WTC11 (cell line): ENCODE data around the gene RHOBTB3. TPM values are rescaled to one million over a fixed set of nuclear protein-coding genes. Genes with fewer than 3 reads are reported as not detected.

Source experiments
- ATAC-seq: fragments of 200-7000 bp; cut with Tn5 transposase; 2 replicates; pipeline ENCODE4 v1.10.0; 2021; ENCODE audit warnings: mild to moderate bottlenecking, moderate library complexity
- CTCF ChIA-PET: fragments of 300-600 bp; sonication (Branson Sonifier 250); formaldehyde crosslinking; loops from one replicate; lab custom pipeline; 2021; ENCODE audit warnings: antibody characterized with exemption; lab: Charles Lee
- POLR2A ChIA-PET: fragments of 350-600 bp; sonication (Branson Sonifier 250); formaldehyde crosslinking; loops from one replicate; lab custom pipeline; 2021; ENCODE audit warnings: antibody characterized with exemption; lab: Charles Lee
- DNase-seq: peaks from one replicate; pipeline ENCODE4 v3.0.0; 2021; ENCODE audit warnings: low spot score
- H3K27ac Mint-ChIP-seq: 2 replicates; pipeline ENCODE4 v1.8.0; 2021; ENCODE audit warnings: mixed read lengths
- H3K27me3 Mint-ChIP-seq: 2 replicates; pipeline ENCODE4 v1.8.0; 2021; ENCODE audit warnings: low read depth, mild to moderate bottlenecking, moderate library complexity, mixed read lengths
- H3K36me3 Mint-ChIP-seq: 2 replicates; pipeline ENCODE4 v1.8.0; 2021; ENCODE audit warnings: mixed read lengths
- H3K4me1 Mint-ChIP-seq: 2 replicates; pipeline ENCODE4 v1.8.0; 2022; ENCODE audit warnings: mixed read lengths
- H3K4me3 Mint-ChIP-seq: 2 replicates; pipeline ENCODE4 v1.8.0; 2021; ENCODE audit warnings: mild to moderate bottlenecking, moderate library complexity, mixed read lengths
- H3K9me3 Mint-ChIP-seq: 2 replicates; pipeline ENCODE4 v1.8.0; 2021; ENCODE audit warnings: mixed read lengths
- ETV6 ChIP-seq: sonication (generic); formaldehyde crosslinking; IDR thresholded peaks from 2 replicates; pipeline ENCODE4 v1.8.1; 2022; ENCODE audit warnings: mild to moderate bottlenecking, missing genetic modification reagents
- IRF2 ChIP-seq: sonication (generic); formaldehyde crosslinking; IDR thresholded peaks from 2 replicates; pipeline ENCODE4 v1.8.0; 2022; ENCODE audit warnings: low read depth, missing genetic modification reagents, borderline replicate concordance
- MYBL2 ChIP-seq: sonication (generic); formaldehyde crosslinking; IDR thresholded peaks from 2 replicates; pipeline ENCODE4 v1.8.1; 2023; ENCODE audit warnings: mild to moderate bottlenecking, moderate library complexity, missing genetic modification reagents
- NFYB ChIP-seq: sonication (generic); formaldehyde crosslinking; conservative IDR thresholded peaks from 2 replicates; pipeline ENCODE4 v1.8.0; 2022; ENCODE audit warnings: low read depth, missing genetic modification reagents
- SMAD3 ChIP-seq: sonication (generic); formaldehyde crosslinking; IDR thresholded peaks from 2 replicates; pipeline ENCODE4 v1.8.0; 2022; ENCODE audit warnings: missing genetic modification reagents, mild to moderate bottlenecking, borderline replicate concordance
- SMAD4 ChIP-seq: sonication (generic); formaldehyde crosslinking; IDR thresholded peaks from 2 replicates; pipeline ENCODE4 v1.8.0; 2022; ENCODE audit warnings: mild to moderate bottlenecking, missing genetic modification reagents
- TEAD1 ChIP-seq: sonication (generic); formaldehyde crosslinking; IDR thresholded peaks from 2 replicates; pipeline ENCODE4 v1.8.0; 2022; ENCODE audit warnings: mild to moderate bottlenecking, missing genetic modification reagents
- TP53 ChIP-seq: sonication (generic); formaldehyde crosslinking; IDR thresholded peaks from 2 replicates; pipeline ENCODE4 v1.8.1; 2023; ENCODE audit warnings: mild to moderate bottlenecking, missing genetic modification reagents
- ZNF396 ChIP-seq: fragments of 250-450 bp; sonication (Bioruptor Pico); IDR thresholded peaks from 2 replicates; pipeline ENCODE4 v1.8.0; 2021; ENCODE audit warnings: mild to moderate bottlenecking, moderate library complexity, borderline replicate concordance
- total RNA-seq: library from RNA; stranded (reverse); gene quantifications from 3 replicates; pipeline ENCODE4 v1.2.3, GENCODE V29; 2021
- TF ChIP-seq, protein P1 (sequence below): sonication (generic); formaldehyde crosslinking; IDR thresholded peaks from 2 replicates; pipeline ENCODE4 v1.8.0; 2022; ENCODE audit warnings: mild to moderate bottlenecking, missing genetic modification reagents
- TF ChIP-seq, protein P2 (sequence below): sonication (generic); formaldehyde crosslinking; IDR thresholded peaks from 2 replicates; pipeline ENCODE4 v1.8.0; 2023; ENCODE audit warnings: mild to moderate bottlenecking, missing genetic modification reagents
- TF ChIP-seq, protein P3 (sequence below): sonication (generic); formaldehyde crosslinking; IDR thresholded peaks from 2 replicates; pipeline ENCODE4 v1.8.1; 2023; ENCODE audit warnings: mild to moderate bottlenecking, missing genetic modification reagents, borderline replicate concordance
- TF ChIP-seq, protein P4 (sequence below): sonication (generic); formaldehyde crosslinking; IDR thresholded peaks from 2 replicates; pipeline ENCODE4 v1.8.1; 2023; ENCODE audit warnings: mild to moderate bottlenecking, missing genetic modification reagents
- TF ChIP-seq, protein P5 (sequence below): fragments of 250-450 bp; sonication (Bioruptor Pico); IDR thresholded peaks from 2 replicates; pipeline ENCODE4 v1.8.0; 2021; ENCODE audit warnings: mild to moderate bottlenecking
- TF ChIP-seq, protein P6 (sequence below): sonication (generic); formaldehyde crosslinking; IDR thresholded peaks from 2 replicates; pipeline ENCODE4 v1.8.0; 2023; ENCODE audit warnings: missing genetic modification reagents, mild to moderate bottlenecking, borderline replicate concordance
- TF ChIP-seq, protein P7 (sequence below): sonication (generic); formaldehyde crosslinking; IDR thresholded peaks from 2 replicates; pipeline ENCODE4 v1.8.0; 2022; ENCODE audit warnings: mild to moderate bottlenecking, missing genetic modification reagents
- TF ChIP-seq, protein P8 (sequence below): sonication (generic); formaldehyde crosslinking; conservative IDR thresholded peaks from 2 replicates; pipeline ENCODE4 v1.8.1; 2023; ENCODE audit warnings: mild to moderate bottlenecking, low read depth, missing genetic modification reagents, moderate library complexity

Gene RHOBTB3
- total RNA-seq, 1 experiment from 2014 or later, result 13.8 TPM

DNA sequence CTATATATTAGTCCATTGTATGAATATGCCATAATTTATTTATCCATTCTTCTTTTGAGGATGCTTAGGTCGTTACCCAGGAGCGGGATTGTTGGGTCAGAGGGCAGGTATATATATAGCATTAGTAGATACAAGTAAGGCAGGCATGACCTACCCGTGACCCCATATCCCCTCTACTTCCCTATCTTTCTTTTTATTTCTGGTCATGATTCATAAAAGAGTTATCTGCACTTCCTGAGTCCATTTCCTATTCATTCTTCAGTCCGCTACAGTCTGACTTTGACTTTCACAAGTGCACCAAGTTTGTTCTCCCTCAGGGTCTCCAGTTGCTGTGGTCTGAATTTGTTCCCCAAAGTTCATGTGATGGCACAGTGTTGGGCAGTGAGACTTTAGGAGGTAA, 6.9 kb downstream of the RHOBTB3 start:
- no peaks in the 10 kb centered on the region for H3K36me3 Mint-ChIP-seq
- H3K9me3 Mint-ChIP-seq, result no peaks in the 10 kb centered on the region
- ChIA-PET POLR2A (no interaction called here), CTCF (no interaction called here)
- no peaks in the 10 kb centered on the region for H3K4me1 Mint-ChIP-seq
- H3K4me3 Mint-ChIP-seq, result no peak overlapping the region
- ATAC-seq, result no peak
- H3K27me3 Mint-ChIP-seq, result peaks cover 18% of the 10 kb centered on the region
- no peak for DNase-seq
- H3K27ac Mint-ChIP-seq, result no peak overlapping the region
- TF ChIP-seq SMAD4 (CRISPR knock-in tag), result no peak
- TF ChIP-seq, protein P1, sequence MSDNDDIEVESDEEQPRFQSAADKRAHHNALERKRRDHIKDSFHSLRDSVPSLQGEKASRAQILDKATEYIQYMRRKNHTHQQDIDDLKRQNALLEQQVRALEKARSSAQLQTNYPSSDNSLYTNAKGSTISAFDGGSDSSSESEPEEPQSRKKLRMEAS, result no peak
- TF ChIP-seq ZNF396 (CRISPR knock-in tag), result no peak
- TF ChIP-seq TP53 (CRISPR knock-in tag), result no peak
- TF ChIP-seq, protein P2, sequence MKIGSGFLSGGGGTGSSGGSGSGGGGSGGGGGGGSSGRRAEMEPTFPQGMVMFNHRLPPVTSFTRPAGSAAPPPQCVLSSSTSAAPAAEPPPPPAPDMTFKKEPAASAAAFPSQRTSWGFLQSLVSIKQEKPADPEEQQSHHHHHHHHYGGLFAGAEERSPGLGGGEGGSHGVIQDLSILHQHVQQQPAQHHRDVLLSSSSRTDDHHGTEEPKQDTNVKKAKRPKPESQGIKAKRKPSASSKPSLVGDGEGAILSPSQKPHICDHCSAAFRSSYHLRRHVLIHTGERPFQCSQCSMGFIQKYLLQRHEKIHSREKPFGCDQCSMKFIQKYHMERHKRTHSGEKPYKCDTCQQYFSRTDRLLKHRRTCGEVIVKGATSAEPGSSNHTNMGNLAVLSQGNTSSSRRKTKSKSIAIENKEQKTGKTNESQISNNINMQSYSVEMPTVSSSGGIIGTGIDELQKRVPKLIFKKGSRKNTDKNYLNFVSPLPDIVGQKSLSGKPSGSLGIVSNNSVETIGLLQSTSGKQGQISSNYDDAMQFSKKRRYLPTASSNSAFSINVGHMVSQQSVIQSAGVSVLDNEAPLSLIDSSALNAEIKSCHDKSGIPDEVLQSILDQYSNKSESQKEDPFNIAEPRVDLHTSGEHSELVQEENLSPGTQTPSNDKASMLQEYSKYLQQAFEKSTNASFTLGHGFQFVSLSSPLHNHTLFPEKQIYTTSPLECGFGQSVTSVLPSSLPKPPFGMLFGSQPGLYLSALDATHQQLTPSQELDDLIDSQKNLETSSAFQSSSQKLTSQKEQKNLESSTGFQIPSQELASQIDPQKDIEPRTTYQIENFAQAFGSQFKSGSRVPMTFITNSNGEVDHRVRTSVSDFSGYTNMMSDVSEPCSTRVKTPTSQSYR (CRISPR knock-in tag), result no peak
- TF ChIP-seq, protein P3, sequence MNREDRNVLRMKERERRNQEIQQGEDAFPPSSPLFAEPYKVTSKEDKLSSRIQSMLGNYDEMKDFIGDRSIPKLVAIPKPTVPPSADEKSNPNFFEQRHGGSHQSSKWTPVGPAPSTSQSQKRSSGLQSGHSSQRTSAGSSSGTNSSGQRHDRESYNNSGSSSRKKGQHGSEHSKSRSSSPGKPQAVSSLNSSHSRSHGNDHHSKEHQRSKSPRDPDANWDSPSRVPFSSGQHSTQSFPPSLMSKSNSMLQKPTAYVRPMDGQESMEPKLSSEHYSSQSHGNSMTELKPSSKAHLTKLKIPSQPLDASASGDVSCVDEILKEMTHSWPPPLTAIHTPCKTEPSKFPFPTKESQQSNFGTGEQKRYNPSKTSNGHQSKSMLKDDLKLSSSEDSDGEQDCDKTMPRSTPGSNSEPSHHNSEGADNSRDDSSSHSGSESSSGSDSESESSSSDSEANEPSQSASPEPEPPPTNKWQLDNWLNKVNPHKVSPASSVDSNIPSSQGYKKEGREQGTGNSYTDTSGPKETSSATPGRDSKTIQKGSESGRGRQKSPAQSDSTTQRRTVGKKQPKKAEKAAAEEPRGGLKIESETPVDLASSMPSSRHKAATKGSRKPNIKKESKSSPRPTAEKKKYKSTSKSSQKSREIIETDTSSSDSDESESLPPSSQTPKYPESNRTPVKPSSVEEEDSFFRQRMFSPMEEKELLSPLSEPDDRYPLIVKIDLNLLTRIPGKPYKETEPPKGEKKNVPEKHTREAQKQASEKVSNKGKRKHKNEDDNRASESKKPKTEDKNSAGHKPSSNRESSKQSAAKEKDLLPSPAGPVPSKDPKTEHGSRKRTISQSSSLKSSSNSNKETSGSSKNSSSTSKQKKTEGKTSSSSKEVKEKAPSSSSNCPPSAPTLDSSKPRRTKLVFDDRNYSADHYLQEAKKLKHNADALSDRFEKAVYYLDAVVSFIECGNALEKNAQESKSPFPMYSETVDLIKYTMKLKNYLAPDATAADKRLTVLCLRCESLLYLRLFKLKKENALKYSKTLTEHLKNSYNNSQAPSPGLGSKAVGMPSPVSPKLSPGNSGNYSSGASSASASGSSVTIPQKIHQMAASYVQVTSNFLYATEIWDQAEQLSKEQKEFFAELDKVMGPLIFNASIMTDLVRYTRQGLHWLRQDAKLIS (CRISPR knock-in tag), result no peak
- TF ChIP-seq ETV6 (CRISPR knock-in tag), result no peak
- TF ChIP-seq MYBL2 (CRISPR knock-in tag), result no peak
- no peak for TF ChIP-seq SMAD3 (CRISPR knock-in tag)
- no peak for TF ChIP-seq NFYB
- TF ChIP-seq, protein P4, sequence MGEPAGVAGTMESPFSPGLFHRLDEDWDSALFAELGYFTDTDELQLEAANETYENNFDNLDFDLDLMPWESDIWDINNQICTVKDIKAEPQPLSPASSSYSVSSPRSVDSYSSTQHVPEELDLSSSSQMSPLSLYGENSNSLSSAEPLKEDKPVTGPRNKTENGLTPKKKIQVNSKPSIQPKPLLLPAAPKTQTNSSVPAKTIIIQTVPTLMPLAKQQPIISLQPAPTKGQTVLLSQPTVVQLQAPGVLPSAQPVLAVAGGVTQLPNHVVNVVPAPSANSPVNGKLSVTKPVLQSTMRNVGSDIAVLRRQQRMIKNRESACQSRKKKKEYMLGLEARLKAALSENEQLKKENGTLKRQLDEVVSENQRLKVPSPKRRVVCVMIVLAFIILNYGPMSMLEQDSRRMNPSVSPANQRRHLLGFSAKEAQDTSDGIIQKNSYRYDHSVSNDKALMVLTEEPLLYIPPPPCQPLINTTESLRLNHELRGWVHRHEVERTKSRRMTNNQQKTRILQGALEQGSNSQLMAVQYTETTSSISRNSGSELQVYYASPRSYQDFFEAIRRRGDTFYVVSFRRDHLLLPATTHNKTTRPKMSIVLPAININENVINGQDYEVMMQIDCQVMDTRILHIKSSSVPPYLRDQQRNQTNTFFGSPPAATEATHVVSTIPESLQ, result no peak
- TF ChIP-seq, protein P5, sequence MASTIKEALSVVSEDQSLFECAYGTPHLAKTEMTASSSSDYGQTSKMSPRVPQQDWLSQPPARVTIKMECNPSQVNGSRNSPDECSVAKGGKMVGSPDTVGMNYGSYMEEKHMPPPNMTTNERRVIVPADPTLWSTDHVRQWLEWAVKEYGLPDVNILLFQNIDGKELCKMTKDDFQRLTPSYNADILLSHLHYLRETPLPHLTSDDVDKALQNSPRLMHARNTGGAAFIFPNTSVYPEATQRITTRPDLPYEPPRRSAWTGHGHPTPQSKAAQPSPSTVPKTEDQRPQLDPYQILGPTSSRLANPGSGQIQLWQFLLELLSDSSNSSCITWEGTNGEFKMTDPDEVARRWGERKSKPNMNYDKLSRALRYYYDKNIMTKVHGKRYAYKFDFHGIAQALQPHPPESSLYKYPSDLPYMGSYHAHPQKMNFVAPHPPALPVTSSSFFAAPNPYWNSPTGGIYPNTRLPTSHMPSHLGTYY (CRISPR knock-in tag), result no peak
- no peak for TF ChIP-seq IRF2 (CRISPR knock-in tag)
- TF ChIP-seq, protein P6, sequence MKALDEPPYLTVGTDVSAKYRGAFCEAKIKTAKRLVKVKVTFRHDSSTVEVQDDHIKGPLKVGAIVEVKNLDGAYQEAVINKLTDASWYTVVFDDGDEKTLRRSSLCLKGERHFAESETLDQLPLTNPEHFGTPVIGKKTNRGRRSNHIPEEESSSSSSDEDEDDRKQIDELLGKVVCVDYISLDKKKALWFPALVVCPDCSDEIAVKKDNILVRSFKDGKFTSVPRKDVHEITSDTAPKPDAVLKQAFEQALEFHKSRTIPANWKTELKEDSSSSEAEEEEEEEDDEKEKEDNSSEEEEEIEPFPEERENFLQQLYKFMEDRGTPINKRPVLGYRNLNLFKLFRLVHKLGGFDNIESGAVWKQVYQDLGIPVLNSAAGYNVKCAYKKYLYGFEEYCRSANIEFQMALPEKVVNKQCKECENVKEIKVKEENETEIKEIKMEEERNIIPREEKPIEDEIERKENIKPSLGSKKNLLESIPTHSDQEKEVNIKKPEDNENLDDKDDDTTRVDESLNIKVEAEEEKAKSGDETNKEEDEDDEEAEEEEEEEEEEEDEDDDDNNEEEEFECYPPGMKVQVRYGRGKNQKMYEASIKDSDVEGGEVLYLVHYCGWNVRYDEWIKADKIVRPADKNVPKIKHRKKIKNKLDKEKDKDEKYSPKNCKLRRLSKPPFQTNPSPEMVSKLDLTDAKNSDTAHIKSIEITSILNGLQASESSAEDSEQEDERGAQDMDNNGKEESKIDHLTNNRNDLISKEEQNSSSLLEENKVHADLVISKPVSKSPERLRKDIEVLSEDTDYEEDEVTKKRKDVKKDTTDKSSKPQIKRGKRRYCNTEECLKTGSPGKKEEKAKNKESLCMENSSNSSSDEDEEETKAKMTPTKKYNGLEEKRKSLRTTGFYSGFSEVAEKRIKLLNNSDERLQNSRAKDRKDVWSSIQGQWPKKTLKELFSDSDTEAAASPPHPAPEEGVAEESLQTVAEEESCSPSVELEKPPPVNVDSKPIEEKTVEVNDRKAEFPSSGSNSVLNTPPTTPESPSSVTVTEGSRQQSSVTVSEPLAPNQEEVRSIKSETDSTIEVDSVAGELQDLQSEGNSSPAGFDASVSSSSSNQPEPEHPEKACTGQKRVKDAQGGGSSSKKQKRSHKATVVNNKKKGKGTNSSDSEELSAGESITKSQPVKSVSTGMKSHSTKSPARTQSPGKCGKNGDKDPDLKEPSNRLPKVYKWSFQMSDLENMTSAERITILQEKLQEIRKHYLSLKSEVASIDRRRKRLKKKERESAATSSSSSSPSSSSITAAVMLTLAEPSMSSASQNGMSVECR (CRISPR knock-in tag), result no peak
- TF ChIP-seq, protein P7, sequence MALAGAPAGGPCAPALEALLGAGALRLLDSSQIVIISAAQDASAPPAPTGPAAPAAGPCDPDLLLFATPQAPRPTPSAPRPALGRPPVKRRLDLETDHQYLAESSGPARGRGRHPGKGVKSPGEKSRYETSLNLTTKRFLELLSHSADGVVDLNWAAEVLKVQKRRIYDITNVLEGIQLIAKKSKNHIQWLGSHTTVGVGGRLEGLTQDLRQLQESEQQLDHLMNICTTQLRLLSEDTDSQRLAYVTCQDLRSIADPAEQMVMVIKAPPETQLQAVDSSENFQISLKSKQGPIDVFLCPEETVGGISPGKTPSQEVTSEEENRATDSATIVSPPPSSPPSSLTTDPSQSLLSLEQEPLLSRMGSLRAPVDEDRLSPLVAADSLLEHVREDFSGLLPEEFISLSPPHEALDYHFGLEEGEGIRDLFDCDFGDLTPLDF (CRISPR knock-in tag), result no peak
- TF ChIP-seq, protein P8, sequence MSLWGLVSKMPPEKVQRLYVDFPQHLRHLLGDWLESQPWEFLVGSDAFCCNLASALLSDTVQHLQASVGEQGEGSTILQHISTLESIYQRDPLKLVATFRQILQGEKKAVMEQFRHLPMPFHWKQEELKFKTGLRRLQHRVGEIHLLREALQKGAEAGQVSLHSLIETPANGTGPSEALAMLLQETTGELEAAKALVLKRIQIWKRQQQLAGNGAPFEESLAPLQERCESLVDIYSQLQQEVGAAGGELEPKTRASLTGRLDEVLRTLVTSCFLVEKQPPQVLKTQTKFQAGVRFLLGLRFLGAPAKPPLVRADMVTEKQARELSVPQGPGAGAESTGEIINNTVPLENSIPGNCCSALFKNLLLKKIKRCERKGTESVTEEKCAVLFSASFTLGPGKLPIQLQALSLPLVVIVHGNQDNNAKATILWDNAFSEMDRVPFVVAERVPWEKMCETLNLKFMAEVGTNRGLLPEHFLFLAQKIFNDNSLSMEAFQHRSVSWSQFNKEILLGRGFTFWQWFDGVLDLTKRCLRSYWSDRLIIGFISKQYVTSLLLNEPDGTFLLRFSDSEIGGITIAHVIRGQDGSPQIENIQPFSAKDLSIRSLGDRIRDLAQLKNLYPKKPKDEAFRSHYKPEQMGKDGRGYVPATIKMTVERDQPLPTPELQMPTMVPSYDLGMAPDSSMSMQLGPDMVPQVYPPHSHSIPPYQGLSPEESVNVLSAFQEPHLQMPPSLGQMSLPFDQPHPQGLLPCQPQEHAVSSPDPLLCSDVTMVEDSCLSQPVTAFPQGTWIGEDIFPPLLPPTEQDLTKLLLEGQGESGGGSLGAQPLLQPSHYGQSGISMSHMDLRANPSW (CRISPR knock-in tag), result no peak
- TF ChIP-seq TEAD1, result no peak
